GM21367 (cell line): Measurements from ENCODE around the gene ANO6.

Source experiments
- ATAC-seq: cut with Tn5 transposase; IDR thresholded peaks from one replicate; pipeline ENCODE4 v1.9.1; 2021; ENCODE audit not compliant: unreplicated experiment

ANO6 gene

GRCh38 chr12:45434094-45434493 is 218.2 kb downstream of the ANO6 start:
- no peak for ATAC-seq

- ATAC-seq, result no peak
Observed at GRCh38 chr12:45435945-45436710, 220.2 kb downstream of the ANO6 start.

DNA sequence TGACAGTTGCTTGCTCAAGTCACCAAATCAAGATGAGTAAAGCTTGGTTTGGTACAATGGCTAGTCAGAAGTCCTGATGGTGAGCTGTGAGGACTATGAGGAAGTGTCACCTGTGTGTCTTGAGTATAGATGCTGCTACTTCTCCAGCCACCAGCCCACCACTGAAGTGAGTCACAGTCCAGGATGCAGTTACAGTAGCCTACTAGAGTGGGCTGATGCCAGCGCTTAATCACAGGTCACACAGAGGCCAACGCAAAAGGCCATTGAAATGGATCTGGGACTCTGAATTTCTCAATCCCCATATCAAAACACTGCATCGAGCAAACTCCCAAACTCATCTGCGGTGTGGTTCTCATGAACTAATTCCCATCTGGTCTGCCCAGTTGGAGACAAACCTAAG is 223.1 kb downstream of the ANO6 start:
- no peak for ATAC-seq

DNA sequence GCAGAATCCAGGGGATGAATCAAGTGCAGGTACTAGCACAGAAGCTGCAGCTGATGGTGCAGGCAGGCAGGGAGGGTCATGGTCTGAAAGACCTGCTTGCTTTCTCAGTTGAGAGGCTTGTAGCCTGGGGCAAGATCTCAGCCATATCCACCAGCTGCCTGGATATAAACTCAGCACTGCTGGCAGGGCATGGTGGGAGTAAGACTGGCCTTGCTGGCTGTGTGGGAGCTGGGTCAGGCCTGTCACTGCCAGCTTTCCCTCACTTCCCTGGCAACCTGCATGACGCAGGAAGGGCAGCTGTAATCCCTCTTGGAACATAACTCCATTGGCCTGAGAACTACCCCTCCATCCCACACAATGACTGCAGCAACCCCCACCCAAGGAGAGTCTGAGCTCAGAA is 230.1 kb downstream of the ANO6 start:
- no peak for ATAC-seq

GRCh38 chr12:45458238-45458637 is 242.3 kb downstream of the ANO6 start:
- no peak for ATAC-seq

- ATAC-seq, result no peak
Observed at GRCh38 chr12:45458854-45459807, 243.2 kb downstream of the ANO6 start.

GRCh38 chr12:45462506-45462905 is 246.6 kb downstream of the ANO6 start:
- ATAC-seq, result no peak

- no peak for ATAC-seq
Observed at GRCh38 chr12:45464699-45465098, 248.8 kb downstream of the ANO6 start.

DNA sequence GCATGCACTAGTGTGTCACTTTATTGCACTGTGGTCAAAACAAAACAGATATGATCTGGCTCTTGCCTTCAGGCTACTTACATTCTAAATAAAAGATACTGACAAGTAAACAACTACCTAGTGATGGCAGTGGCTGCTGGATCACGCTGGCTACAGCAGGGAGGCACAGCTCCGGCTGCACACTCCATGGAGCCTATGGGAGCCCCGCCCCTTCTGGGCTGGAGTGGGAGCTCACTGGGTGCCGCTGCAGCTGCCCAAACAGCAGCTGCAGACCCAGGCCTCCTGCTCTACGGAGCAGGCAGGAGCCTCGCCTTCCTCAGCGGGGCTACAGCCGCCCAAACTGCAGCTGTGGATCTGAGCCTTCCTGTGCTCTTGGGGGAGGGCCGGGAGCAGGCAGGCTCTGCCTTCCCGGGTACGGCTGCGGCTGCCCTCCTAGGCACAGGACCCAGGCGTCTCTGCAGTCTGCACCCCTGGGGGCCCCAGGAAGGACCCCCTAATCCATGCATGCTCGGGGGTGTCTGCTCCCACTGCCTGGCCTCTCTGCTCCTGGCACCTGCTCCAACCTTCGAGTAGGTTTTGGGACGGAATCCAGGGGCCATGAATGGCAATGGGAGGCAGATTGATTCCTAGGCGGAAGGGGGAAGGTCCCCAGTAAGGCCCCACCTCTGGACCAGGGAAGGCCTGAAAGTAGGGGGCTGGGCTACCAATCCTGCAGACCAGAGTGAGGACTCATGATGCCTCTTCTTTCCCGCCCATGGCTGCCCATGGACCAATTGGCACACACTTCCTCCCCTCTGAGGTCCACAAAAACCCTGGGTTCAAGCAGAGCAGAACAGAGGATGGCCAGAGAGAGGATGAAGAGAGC is 253.1 kb downstream of the ANO6 start:
- ATAC-seq, result no peak

- ATAC-seq, result no peak
Observed at GRCh38 chr12:45469902-45470301, 254.0 kb downstream of the ANO6 start.

- no peak for ATAC-seq
Observed at GRCh38 chr12:45473636-45474035, 257.7 kb downstream of the ANO6 start.

- no peak for ATAC-seq
Observed at GRCh38 chr12:45475594-45475993, 259.7 kb downstream of the ANO6 start.

DNA sequence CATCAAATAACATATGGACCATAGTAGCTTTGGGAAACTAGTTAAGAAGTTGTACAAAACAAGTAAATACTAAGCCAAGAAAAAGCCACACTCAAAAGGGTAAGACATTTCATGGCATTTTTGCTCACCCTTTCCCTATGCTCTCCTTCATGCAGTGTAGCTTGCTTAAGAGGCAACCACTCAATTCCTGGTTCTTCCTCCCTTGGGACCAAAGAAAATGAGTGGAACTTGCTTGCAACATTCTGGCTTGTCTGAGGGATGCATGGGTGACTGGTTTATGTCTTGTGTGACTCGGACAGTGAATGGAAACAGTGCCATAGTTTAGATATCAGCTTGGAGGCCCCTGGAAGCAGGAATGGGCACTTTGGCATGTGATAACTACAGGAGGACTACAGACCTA is 261.6 kb downstream of the ANO6 start:
- no peak for ATAC-seq

- ATAC-seq, result no peak
Observed at GRCh38 chr12:45478931-45479330, 263.0 kb downstream of the ANO6 start.

DNA sequence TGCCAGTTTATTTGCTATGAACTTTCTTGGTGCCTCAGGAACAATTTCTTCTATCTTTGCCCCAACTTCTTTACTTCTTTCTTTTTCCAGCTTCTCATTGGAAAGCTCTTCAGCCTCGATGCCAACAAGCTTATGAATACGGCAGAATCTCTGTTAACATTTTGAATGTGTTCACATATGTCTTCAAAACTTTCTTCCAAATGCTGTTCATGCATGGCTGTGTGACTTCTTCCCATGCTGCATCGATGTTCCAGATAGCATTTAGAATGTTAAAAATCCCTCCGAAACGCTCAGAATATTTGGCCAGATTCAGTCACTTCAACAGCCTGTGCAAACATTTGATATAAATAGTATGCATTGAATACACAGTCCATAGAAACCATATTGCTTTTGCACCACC is 265.9 kb downstream of the ANO6 start:
- no peak for ATAC-seq

DNA sequence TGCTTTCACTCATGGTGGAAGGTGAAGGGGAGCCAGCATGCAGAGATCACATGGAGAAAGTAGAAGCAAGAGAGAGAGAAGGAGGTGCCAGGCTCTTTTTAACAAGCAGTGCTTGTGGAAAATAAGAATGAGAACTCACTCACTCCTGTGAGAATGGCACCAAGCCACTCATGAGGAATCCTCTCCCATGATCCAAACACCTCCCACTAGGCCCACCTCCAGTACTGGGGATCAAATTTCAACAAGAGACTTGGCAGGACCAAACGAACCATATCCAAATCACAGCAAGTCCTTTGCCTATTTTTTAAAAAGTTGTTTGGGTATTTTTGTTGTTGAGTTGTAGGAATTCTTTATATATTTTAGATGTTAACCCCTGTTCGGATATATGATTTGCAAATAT is 267.7 kb downstream of the ANO6 start:
- ATAC-seq, result no peak
